Ovary (tissue), 3 donors: ENCODE results near the gene IQCM.

Source experiments
- EP300 ChIP-seq: sonication (generic); formaldehyde crosslinking; IDR thresholded peaks from one replicate; pipeline ENCODE4 v1.6.1; 2017; ENCODE audit warnings: antibody characterized with exemption
- TF ChIP-seq, protein P1 (sequence below), 3 donors: fragments of 450-650 bp in 2 of 3; fragments of 200-600 bp in 1 of 3; IDR thresholded peaks; one replicate each; pipeline versions ENCODE4 v1.5.1 to v1.8.0; 2016 to 2022; ENCODE audit warnings: antibody characterized with exemption in 3 of 3, mild to moderate bottlenecking in 1 of 3
- donor health status: DM: no; HTN: no; CAD: no.

DNA sequence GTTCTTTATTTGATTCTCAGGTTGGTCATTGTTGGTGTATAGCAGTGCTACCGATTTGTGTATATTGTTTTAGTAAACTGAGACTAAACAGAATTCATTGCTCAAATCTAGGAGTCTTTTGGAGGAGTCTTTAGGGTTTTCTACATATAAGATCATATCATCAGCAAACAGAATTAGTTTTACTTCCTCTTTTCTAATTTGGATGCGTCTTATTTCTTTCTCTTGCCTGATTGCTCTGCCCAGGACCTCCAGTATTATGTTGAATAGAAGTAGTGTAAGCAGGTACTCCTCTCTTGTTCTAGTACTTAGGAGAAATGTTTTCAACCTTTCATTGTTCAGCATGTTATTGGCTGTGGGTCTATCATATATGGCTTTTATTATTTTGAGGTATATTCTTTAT, 92.6 kb downstream of the IQCM start:
- no peak for TF ChIP-seq EP300
- TF ChIP-seq, protein P1, sequence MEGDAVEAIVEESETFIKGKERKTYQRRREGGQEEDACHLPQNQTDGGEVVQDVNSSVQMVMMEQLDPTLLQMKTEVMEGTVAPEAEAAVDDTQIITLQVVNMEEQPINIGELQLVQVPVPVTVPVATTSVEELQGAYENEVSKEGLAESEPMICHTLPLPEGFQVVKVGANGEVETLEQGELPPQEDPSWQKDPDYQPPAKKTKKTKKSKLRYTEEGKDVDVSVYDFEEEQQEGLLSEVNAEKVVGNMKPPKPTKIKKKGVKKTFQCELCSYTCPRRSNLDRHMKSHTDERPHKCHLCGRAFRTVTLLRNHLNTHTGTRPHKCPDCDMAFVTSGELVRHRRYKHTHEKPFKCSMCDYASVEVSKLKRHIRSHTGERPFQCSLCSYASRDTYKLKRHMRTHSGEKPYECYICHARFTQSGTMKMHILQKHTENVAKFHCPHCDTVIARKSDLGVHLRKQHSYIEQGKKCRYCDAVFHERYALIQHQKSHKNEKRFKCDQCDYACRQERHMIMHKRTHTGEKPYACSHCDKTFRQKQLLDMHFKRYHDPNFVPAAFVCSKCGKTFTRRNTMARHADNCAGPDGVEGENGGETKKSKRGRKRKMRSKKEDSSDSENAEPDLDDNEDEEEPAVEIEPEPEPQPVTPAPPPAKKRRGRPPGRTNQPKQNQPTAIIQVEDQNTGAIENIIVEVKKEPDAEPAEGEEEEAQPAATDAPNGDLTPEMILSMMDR (IDR thresholded peaks at IDR 0.05): no peak
